HG03103 (cell line): Measurements from ENCODE around the gene TPX2.

Experiments
- ATAC-seq: cut with Tn5 transposase; IDR thresholded peaks from one replicate; pipeline ENCODE4 v1.9.1; 2021; ENCODE audit warnings: low read depth; ENCODE audit not compliant: unreplicated experiment

TPX2 gene

GRCh38 chr20:31738729-31739549, at the start of gene TPX2:
Gene TPX2 (plus strand): TSS chr20:31739290. CDS start chr20:31757477, 18,187 bp downstream.
- ATAC-seq: peak; percentile 95

GRCh38 chr20:31690124-31690666, 48.9 kb upstream of the TPX2 start:
- no peak for ATAC-seq

- no peak for ATAC-seq
These were observed 47.3 kb upstream of the TPX2 start for GRCh38 chr20:31691646-31692275.

- ATAC-seq: no peak
These were observed 45.7 kb upstream of the TPX2 start for GRCh38 chr20:31693402-31693801.

- no peak for ATAC-seq
These were observed 45.0 kb upstream of the TPX2 start for GRCh38 chr20:31693987-31694661.

- no peak for ATAC-seq
These were observed 44.1 kb upstream of the TPX2 start for GRCh38 chr20:31694842-31695593.

- no peak for ATAC-seq
These were observed 43.0 kb upstream of the TPX2 start for GRCh38 chr20:31695849-31696804.

GRCh38 chr20:31698243-31698802, 40.8 kb upstream of the TPX2 start:
- no peak for ATAC-seq

GRCh38 chr20:31698803-31699718, 40.0 kb upstream of the TPX2 start:
- peak; percentile 99 for ATAC-seq

- ATAC-seq: no peak
These were observed 39.0 kb upstream of the TPX2 start for GRCh38 chr20:31699801-31700728.

- ATAC-seq: no peak
These were observed 38.3 kb upstream of the TPX2 start for GRCh38 chr20:31700747-31701146.

- no peak for ATAC-seq
These were observed 37.5 kb upstream of the TPX2 start for GRCh38 chr20:31701591-31701990.

GRCh38 chr20:31704225-31705119, 34.6 kb upstream of the TPX2 start:
- ATAC-seq: no peak

- no peak for ATAC-seq
These were observed 33.9 kb upstream of the TPX2 start for GRCh38 chr20:31705191-31705590.

GRCh38 chr20:31705598-31706597, 33.2 kb upstream of the TPX2 start:
- peak; percentile 68 for ATAC-seq
